Left ventricle myocardium inferior (tissue), 1 donor: ENCODE results near the gene TBXAS1. TPM values are rescaled to one million over a fixed set of nuclear protein-coding genes. Genes with fewer than 3 reads are reported as not detected.
"Not testable (repeated sequence)": the region's sequence is repeated elsewhere in the genome, so short reads cannot be mapped to it uniquely, and the experiment has no call there.

Experiments
- DNase-seq: peaks from one replicate; pipeline ENCODE4 v3.0.0-alpha.2; 2020
- H3K27ac ChIP-seq: fragments of 200-600 bp; replicated peaks from 2 replicates; pipeline ENCODE4 v1.8.0; 2021
- H3K27me3 ChIP-seq: fragments of 200-600 bp; 2 replicates; pipeline ENCODE4 v1.8.0; 2021; ENCODE audit warnings: low read depth
- H3K36me3 ChIP-seq: fragments of 200-600 bp; 2 replicates; pipeline ENCODE4 v1.8.0; 2021
- H3K4me1 ChIP-seq: fragments of 200-600 bp; 2 replicates; pipeline ENCODE4 v1.8.0; 2021
- H3K4me3 ChIP-seq: fragments of 200-600 bp; 2 replicates; pipeline ENCODE4 v1.8.0; 2021; ENCODE audit warnings: mild to moderate bottlenecking, moderate library complexity
- H3K9me3 ChIP-seq: fragments of 200-600 bp; replicated peaks from 2 replicates; pipeline ENCODE4 v1.8.0; 2021
- intact Hi-C: fragments of 100-400 bp; cut with micrococcal nuclease; formaldehyde crosslinking; loops from one replicate; pipeline ENCODE4 v1.11.0; 2022
- total RNA-seq: library from RNA; stranded (reverse); fragmentation: NEBNext Ultra II Directional; extraction: Animal tissue kit (Norgen Biotek cat#: 25700); gene quantifications from one replicate; pipeline ENCODE4 v1.2.1, GENCODE V29; 2021
- TF ChIP-seq, protein P1 (sequence below): fragments of 200-600 bp; IDR thresholded peaks from 2 replicates; pipeline ENCODE4 v1.8.0; 2021; ENCODE audit warnings: antibody characterized with exemption, mild to moderate bottlenecking, borderline replicate concordance
- donor health status: DM: no; HTN: yes; CAD: no; lungs with severe emphysema.

TBXAS1 gene
- total RNA-seq, 1 donor from 2014 or later = 3.9 TPM

DNA sequence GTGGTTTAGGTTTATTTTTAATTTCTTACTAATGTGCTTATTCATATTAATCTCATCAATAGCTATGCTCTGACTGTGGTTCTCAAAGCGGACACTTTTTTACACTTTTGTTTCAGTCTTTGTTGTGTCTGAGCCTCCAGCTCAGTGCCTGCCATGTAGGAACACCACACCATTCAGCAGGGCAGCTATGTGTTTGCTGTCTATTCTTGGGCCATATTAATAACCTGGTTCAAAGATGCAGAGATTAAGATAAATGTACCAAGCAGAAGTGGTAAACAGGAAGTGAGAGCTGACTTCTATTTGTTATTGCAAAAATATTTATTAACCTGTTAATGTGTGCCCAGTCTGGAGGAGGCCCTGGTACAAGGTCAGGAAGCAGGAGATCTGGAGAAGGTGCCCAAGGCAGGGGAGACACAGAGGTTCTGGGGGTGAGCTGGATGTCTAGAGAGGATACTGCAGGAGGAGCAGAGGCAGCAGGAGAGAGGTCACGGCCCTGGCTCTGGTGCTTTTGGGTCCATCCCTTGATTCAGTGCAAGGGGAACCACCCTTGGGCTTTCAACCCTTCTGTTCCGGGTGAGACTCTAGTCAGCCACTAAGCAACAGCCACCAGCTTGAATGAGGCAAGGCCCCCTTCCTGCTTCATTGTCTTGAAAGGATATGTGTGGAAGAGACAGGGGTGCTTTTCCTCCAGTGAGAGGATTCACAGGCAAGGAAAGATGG lies 1.9 kb downstream of the TBXAS1 start:
- intact Hi-C loops = no loop called here
- Histone ChIP-seq H3K9me3 (peaks cover 18% of the 10 kb centered on the region), H3K4me3 (peak overlapping the region; percentile 35), H3K4me1 (no peaks in the 10 kb centered on the region), H3K27me3 (peaks cover 9% of the 10 kb centered on the region), H3K27ac (no peak overlapping the region), H3K36me3 (no peaks in the 10 kb centered on the region)
- TF ChIP-seq, protein P1, sequence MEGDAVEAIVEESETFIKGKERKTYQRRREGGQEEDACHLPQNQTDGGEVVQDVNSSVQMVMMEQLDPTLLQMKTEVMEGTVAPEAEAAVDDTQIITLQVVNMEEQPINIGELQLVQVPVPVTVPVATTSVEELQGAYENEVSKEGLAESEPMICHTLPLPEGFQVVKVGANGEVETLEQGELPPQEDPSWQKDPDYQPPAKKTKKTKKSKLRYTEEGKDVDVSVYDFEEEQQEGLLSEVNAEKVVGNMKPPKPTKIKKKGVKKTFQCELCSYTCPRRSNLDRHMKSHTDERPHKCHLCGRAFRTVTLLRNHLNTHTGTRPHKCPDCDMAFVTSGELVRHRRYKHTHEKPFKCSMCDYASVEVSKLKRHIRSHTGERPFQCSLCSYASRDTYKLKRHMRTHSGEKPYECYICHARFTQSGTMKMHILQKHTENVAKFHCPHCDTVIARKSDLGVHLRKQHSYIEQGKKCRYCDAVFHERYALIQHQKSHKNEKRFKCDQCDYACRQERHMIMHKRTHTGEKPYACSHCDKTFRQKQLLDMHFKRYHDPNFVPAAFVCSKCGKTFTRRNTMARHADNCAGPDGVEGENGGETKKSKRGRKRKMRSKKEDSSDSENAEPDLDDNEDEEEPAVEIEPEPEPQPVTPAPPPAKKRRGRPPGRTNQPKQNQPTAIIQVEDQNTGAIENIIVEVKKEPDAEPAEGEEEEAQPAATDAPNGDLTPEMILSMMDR = no peak
- no peak for DNase-seq

DNA sequence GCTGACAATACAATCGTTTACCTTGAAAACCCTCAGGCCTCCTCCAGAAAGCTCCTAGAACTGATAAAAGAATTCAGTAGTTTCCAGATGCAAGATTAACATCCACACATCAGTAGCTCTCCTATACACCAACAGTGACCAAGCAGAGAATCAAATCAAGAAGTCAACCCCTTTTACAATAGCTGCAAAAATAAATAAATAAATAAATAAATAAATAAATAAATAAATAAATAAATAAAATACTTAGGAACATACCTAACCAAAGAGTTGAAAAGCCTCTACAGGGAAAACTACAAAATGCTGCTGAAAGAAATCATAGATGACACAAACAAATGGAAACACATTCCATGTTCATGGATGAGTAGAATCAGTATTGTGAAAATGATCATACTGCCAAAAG lies 6.8 kb downstream of the TBXAS1 start:
- peaks cover 31% of the 10 kb centered on the region for H3K9me3 ChIP-seq
- H3K27ac ChIP-seq, intact Hi-C loops, H3K27me3 ChIP-seq, H3K4me3 ChIP-seq, H3K4me1 ChIP-seq, H3K36me3 ChIP-seq, DNase-seq: not testable (repeated sequence)

DNA sequence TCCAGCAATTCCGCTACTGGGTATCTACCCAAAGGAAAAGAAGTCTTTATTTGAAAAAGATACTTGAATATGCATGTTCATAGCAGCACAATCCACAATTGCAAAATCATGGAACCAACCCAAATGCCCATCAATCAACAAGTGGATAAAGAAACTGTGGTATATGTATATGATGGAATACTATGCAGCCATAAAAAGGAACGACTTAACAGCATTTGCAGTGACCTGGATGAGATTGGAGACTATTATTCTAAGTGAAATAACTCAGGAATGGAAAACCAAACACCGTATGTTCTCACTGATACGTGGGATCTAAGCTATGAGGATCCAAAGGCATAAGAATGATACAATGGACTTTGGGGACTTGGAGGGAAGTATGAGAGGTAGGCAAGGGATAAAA lies 8.2 kb downstream of the TBXAS1 start:
- intact Hi-C loops, H3K27me3 ChIP-seq, H3K36me3 ChIP-seq, H3K4me3 ChIP-seq, H3K27ac ChIP-seq, DNase-seq, H3K4me1 ChIP-seq: not testable (repeated sequence)
- H3K9me3 ChIP-seq = peaks cover 31% of the 10 kb centered on the region

DNA sequence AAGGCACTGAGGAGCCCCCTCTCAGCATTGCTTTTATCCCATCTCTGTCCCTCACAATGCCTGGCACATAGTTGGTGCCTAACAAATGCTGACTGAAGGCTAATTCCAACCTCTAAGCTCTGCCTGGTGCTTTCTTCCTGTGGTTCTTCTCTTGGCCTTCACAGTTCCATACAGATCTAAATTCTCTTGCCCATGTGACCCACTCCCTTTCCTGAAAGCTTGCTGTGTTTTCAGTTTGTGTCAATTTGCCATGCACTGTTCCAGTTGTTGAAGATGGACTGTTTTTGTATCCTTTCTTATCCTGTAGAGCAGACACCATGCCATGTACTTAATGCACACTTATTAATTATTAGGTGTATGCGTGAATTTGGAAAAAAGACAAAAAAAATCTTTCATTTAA lies 9.2 kb downstream of the TBXAS1 start:
- H3K4me1 ChIP-seq = no peaks in the 10 kb centered on the region
- no peaks in the 10 kb centered on the region for H3K27me3 ChIP-seq
- H3K36me3 ChIP-seq = no peaks in the 10 kb centered on the region
- H3K9me3 ChIP-seq = peaks cover 31% of the 10 kb centered on the region
- no peak for DNase-seq
- TF ChIP-seq, protein P1 = no peak
- intact Hi-C loops = no loop called here
- no peak overlapping the region for H3K27ac ChIP-seq
- no peak overlapping the region for H3K4me3 ChIP-seq

DNA sequence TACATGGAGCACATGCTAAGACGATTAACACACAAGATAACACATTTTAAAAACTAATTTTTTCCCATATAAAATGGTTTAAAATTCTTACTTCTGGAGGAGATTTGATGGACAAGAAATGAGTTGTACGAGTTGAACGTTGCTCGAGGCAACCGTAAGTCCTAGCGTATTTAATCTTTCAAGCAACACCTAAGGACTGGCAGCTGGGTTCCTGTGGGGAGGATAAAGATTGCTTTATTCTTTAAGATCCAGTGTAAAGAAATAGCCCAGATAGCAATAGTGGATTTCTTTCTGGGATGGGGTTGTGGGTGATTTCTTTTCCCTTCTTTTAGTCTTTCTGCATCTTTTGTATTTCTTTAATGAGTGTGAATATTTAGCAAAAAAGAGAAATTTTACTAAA lies 9.8 kb downstream of the TBXAS1 start:
- no peaks in the 10 kb centered on the region for H3K36me3 ChIP-seq
- no peak overlapping the region for H3K4me3 ChIP-seq
- no peaks in the 10 kb centered on the region for H3K27me3 ChIP-seq
- intact Hi-C loops = no loop called here
- no peak for DNase-seq
- no peaks in the 10 kb centered on the region for H3K4me1 ChIP-seq
- TF ChIP-seq, protein P1 = no peak
- H3K27ac ChIP-seq = no peak overlapping the region
- peaks cover 27% of the 10 kb centered on the region for H3K9me3 ChIP-seq

DNA sequence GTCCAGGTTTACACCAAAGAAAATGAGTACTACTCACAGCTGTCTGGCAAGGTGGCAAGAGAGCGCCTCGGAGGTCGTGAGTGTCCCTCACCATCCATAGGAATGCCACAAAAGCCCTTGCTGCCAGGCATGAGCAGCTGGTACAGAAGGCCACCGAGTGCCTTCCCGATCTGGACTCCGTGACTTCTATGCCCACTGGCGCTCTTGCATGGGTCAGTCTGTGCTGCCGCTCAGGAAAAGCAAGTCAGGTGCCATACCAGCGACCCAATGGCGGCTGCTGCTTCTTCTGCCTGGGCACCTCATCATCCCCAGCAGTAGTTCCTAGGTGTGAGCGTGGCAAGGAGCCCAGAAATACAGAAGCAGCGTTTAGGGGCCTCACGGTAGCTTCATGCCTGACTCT lies 11.7 kb downstream of the TBXAS1 start:
- H3K4me3 ChIP-seq = no peak overlapping the region
- TF ChIP-seq, protein P1 = no peak
- H3K9me3 ChIP-seq = peaks cover 15% of the 10 kb centered on the region
- intact Hi-C loops = no loop called here
- no peaks in the 10 kb centered on the region for H3K27me3 ChIP-seq
- H3K4me1 ChIP-seq = no peaks in the 10 kb centered on the region
- DNase-seq = no peak
- H3K36me3 ChIP-seq = no peaks in the 10 kb centered on the region
- H3K27ac ChIP-seq = no peak overlapping the region
